ENCODE results near the gene ABCB9. TPM values are rescaled to one million over a fixed set of nuclear protein-coding genes. Genes with fewer than 3 reads are reported as not detected.

The ABCB9 gene
- total and polyA plus RNA-seq, 8 donors: 4.5 to 11.8 (median 8.3) TPM

DNA sequence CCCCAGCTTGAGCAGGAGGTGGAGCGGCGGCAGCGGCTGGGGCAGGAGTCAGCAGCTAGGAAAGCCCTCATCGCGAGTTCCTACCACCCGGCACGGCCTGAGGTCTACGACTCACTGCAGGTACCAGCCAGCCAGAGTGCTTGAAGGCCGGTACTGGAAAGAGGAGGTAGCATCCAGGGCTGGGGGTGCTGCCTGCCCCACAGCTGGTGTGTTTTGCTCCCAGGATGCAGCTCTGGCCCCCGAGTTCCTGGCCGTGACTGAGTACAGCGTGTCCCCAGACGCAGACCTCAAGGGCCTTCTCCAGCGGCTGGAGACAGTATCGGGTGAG, 10.3 kb upstream of the ABCB9 start:
- TF ChIP-seq, protein P1, sequence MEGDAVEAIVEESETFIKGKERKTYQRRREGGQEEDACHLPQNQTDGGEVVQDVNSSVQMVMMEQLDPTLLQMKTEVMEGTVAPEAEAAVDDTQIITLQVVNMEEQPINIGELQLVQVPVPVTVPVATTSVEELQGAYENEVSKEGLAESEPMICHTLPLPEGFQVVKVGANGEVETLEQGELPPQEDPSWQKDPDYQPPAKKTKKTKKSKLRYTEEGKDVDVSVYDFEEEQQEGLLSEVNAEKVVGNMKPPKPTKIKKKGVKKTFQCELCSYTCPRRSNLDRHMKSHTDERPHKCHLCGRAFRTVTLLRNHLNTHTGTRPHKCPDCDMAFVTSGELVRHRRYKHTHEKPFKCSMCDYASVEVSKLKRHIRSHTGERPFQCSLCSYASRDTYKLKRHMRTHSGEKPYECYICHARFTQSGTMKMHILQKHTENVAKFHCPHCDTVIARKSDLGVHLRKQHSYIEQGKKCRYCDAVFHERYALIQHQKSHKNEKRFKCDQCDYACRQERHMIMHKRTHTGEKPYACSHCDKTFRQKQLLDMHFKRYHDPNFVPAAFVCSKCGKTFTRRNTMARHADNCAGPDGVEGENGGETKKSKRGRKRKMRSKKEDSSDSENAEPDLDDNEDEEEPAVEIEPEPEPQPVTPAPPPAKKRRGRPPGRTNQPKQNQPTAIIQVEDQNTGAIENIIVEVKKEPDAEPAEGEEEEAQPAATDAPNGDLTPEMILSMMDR (IDR thresholded peaks at IDR 0.05): no peak
- H3K27ac ChIP-seq: no peak overlapping the region
- peak overlapping the region in 1 of 2 donors; percentile 94 for H3K4me3 ChIP-seq
- peaks cover 23 to 56% of the 10 kb centered on the region in 2 donors for H3K4me1 ChIP-seq
- H3K9me3 ChIP-seq: no peaks in the 10 kb centered on the region
- no peaks in the 10 kb centered on the region for H3K27me3 ChIP-seq
- no peak for ATAC-seq
- intact Hi-C loops (cut with DNase I): no loop called here
- peak in 1 of 4 donors; percentile 65 for DNase-seq
- peaks cover 0 to 17% of the 10 kb centered on the region in 2 donors for H3K36me3 ChIP-seq

DNA sequence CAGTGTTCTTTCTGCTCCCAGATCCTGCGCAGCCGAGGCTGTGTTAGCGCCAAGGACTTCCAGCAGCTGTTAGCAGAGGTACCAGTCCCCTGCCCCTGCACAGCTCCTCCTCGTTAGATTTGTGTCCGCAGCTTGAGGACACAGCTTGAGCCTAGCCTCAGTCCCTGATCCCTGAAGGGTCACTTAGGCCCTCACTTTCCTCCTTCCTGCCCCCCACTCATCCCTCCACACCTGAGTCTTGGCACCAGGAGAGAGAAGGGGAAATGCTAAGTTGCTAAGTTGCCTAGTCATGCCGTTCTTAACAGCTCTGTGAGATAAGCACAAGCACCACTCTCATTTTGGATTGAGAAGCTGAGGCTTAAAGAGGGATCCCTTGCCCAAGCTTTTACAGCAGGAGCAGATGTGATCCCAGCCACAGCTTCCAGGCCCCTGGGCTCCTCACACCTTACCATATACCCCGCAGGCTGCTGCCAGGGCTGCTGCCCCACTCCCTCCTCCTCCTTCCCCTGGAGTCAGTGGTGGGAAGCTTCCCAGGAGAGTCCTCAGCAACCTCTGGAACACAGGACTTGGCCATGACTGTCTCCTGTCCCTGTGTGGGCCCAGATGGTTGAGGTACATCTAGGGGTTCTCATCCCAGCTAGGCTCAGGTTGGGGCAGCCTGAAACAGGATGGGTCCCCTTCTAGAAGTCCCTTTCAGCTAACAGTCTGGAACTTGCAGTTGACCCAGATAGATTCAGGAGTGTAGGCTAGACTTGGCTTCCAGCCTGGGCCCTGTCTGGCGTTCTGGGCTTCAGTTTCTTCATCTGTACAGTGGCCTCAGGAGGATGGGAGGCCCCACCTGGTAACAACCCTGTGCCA, 9.8 kb upstream of the ABCB9 start:
- TF ChIP-seq, protein P1 (IDR thresholded peaks at IDR 0.05): no peak
- H3K4me1 ChIP-seq: peaks cover 20 to 50% of the 10 kb centered on the region in 2 donors
- ATAC-seq (no peak), DNase-seq (no peak)
- peak overlapping the region; percentile 98 to 99 for H3K27ac ChIP-seq
- peak overlapping the region; percentile 94 for H3K4me3 ChIP-seq
- no peaks in the 10 kb centered on the region for H3K9me3 ChIP-seq
- H3K27me3 ChIP-seq: no peaks in the 10 kb centered on the region
- intact Hi-C loops (cut with DNase I): no loop called here
- peaks cover 0 to 17% of the 10 kb centered on the region in 2 donors for H3K36me3 ChIP-seq

- intact Hi-C loops (cut with DNase I): no loop called here
- TF ChIP-seq, protein P1 (IDR thresholded peaks at IDR 0.05): no peak
- ATAC-seq: peak; percentile 93
- Histone ChIP-seq H3K27ac (peak within 1 kb of the TSS; percentile 98 to 99), H3K4me1 (peaks cover 20 to 47% of the 10 kb centered on the region in 2 donors), H3K9me3 (no peaks in the 10 kb centered on the region), H3K4me3 (peak within 1 kb of the TSS; percentile 94), H3K27me3 (no peaks in the 10 kb centered on the region), H3K36me3 (peaks cover 0 to 17% of the 10 kb centered on the region in 2 donors)
- peak; percentile 88 to 97 (median 93) for DNase-seq
These were observed 8.9 kb upstream of the ABCB9 start, which contains the start of gene OGFOD2 for GRCh38 chr12:122974892-122975789. TSS of gene OGFOD2 (plus strand) at chr12:122975244. CDS start at chr12:122975252, 8 bp downstream.

GRCh38 chr12:122974274-122974891, 8.1 kb upstream of the ABCB9 start:
- peak overlapping the region; percentile 94 for H3K4me3 ChIP-seq
- peak; percentile 95 for ATAC-seq
- peaks cover 13 to 39% of the 10 kb centered on the region in 2 donors for H3K4me1 ChIP-seq
- peak overlapping the region; percentile 98 to 99 for H3K27ac ChIP-seq
- H3K9me3 ChIP-seq: no peaks in the 10 kb centered on the region
- peak; percentile 97 to 98 (median 98) for DNase-seq
- peaks cover 0 to 17% of the 10 kb centered on the region in 2 donors for H3K36me3 ChIP-seq
- intact Hi-C loops (cut with DNase I): no loop called here
- TF ChIP-seq, protein P1 (IDR thresholded peaks at IDR 0.05): no peak
- H3K27me3 ChIP-seq: no peaks in the 10 kb centered on the region

Measured in left lung (tissue), 10 donors.